Suprapubic skin (tissue), 4 donors: ENCODE results near the gene IFFO2.

Experiments used
- CTCF ChIP-seq, 2 donors: fragments of 200-600 bp in 1 of 2; fragments of 450-650 bp in 1 of 2; sonication (generic) in 1 of 2; IDR thresholded peaks; one replicate each; pipeline ENCODE4 v1.5.1; 2016 to 2019; ENCODE audit warnings: antibody characterized with exemption in 2 of 2, mild to moderate bottlenecking in 1 of 2, moderate library complexity in 1 of 2
- EP300 ChIP-seq: sonication (generic); formaldehyde crosslinking; IDR thresholded peaks from one replicate; pipeline ENCODE4 v1.6.1; 2017; ENCODE audit warnings: antibody characterized with exemption
- POLR2A ChIP-seq, 2 donors: fragments of 450-650 bp; IDR thresholded peaks; one replicate each; pipeline ENCODE4 v1.6.1; 2017; ENCODE audit warnings: antibody characterized with exemption in 2 of 2, mild to moderate bottlenecking in 2 of 2, moderate library complexity in 2 of 2
- POLR2AphosphoS5 ChIP-seq, 3 donors: sonication (generic); formaldehyde crosslinking; IDR thresholded peaks; one replicate each; pipeline ENCODE4 v1.6.1; 2017; ENCODE audit warnings: antibody characterized with exemption in 3 of 3

GRCh38 chr1:18989896-18990295, 33.4 kb upstream of the IFFO2 start:
- TF ChIP-seq CTCF (IDR thresholded peaks at IDR 0.05) (no peak), POLR2A (IDR thresholded peaks at IDR 0.05) (no peak), EP300 (no peak), POLR2AphosphoS5 (IDR thresholded peaks at IDR 0.05) (no peak)
